Bladder microvascular endothelial cell (primary cell): Measurements from ENCODE around the gene DUSP11. TPM values are rescaled to one million over a fixed set of nuclear protein-coding genes. Genes with fewer than 3 reads are reported as not detected.

ENCODE experiments used
- total RNA-seq: library from RNA; depleted of rRNA; stranded (reverse); fragments of >200 nt; gene quantifications from 2 replicates; pipeline ENCODE4 v1.2.3, GENCODE V29; 2014

DUSP11 gene
- 20.5 and 20.7 TPM in 2 replicates for total RNA-seq

DNA sequence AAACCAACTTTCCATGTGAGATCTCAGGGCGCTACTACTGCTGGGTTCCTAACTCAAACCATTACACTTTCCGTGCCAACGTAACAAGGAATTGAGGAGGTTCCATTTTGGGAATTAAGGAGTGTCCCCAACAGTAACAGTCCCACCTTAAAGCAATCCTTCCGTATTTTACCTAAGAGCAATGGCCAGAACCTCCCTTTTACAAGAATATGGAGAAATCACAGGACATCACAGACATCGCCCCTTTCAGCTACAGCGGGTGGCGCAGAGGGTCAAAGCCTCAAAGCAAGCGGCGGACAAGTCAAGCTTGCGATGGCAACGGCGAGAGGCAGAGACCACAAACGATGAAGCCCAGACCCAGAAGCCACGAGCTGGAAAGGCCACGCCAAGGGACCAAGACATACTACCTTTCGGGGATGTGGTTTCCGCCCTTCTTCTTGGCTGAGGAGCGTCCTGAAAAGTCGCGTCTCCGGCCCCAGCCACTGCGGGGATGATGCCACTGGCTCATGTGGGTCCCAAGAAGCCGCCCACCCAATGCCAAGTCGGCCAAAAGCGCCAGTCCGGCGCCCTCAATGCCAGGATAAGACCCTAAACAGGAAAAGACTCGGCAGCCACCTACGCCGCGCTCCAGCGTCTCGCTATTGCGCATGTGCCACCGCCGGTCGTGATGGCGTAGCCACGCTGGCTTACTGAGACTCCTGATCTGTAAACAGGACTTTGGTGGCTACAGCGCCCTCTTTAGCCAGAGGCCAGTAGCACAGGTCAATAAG, at the start of gene DUSP11:
Gene DUSP11 (minus strand): TSS at position 637 of the 770 bp plus-strand sequence. CDS start 129 bp downstream, at position 508.

DNA sequence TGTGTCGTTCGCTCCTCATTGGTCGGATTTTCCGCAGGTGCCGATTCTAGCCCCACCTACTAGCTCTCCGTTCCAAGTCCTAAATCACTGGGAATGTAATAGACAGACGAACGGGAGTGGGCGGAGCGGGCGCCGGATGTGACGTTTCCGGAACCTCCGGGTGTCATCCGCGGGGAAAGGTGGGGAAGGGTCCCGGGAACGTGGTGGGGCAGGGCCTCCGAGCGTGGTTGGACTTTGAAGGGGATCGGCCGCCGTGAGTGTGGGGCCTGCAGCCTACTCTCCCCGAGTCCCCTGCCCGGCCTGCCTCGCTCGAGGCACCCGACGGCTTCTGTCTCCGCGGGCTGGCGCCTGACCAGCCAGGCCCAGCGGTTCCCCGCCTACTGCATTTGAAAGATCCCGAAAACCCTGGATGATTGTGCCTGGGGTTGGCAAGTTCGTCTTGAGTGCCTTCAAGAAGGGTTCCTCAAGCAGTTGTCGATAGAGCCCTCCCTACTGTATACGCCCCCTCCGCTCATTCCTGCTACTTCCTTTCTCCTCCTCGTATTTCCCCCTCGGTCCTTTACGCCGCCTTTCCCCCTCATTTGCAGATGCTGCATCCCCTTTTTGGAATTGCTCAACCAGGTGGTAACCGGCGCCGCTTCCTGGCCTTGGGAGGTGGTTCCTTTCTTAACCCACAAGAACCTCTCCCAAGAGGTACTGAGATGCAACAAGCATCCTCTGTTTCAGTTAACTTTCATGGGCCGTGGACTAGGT, 49.1 kb upstream of the DUSP11 start, which contains the start of gene STAMBP:
Gene STAMBP (plus strand): TSS at position 144 of the 753 bp plus-strand sequence. CDS start 1,896 bp downstream, outside the sequence.

DNA sequence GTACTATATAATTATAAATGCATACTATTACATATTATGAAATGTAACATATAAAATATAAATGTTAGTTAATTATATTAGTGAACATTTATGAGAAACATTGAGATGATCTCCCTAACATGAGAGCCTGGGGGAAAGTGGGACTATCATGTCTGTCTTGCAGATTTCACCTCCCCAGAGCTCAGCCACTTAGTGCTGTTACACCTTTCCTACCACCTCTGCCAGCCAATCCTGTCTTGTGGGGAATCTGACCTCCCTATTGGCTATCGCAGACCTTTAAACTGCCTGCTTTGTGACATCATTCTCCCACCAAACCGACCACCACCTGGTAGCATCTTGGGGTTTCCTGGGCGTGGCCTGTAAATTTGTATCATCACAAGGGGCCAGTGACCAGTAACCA, 4.0 kb upstream of the DUSP11 start, which contains the start of gene C2orf78:
Gene C2orf78 (plus strand): TSS at position 301 of the 400 bp plus-strand sequence. CDS start 127 bp downstream, outside the sequence.

DNA sequence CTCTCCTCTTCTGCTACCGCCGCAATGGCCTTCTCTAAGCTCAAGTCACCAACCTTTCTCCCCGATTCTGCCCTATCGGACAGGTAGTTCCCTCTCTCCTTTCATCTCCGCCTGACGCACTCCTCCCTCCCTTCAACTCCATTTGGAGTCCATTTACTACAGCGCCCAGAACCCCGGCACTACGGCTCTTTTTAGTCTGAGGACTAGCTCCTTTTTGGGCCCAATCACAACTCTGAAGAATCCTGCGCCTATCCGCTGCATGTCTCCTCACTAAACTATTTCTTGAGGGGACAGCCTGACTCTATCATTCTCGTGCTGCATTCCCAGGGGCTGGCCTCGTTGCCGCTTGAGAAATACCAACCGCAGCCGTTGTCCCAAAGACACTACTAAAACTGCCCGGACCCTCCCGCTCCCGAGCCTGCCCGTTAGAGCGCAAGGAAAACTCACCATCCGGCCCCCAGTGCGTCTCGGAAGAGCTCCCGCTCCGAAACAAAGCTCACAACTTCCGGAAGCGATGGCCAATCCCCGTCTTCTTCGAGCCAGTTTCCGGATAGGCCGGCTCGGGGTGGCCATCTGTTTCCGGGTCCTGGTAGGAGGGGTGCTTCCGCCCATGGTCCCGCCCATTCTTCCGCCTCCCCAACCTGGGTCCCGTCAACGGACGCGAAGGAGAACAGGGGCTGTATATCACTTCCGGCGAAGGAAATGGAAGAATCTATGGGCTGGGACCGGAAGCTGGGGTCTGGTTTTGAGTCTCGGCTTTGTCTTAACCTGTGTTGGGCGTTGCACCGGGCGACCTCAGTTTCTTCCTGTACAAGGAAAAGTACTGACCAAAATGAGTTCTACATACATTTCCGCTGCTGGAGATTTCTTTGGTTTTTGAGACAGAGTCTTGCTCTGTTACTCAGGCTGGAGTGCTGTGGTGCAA, 42.8 kb downstream of the DUSP11 start, which contains the start of gene TPRKB:
Gene TPRKB (minus strand): TSS at position 491 of the 925 bp plus-strand sequence. CDS start 2,776 bp downstream, outside the sequence.

Other genes starting within 250 kb of the DUSP11 start
- gene NAT8, start 137.7 kb downstream of the DUSP11 start, total RNA-seq, result not detected in 2 replicates
- 20.3 and 27.2 TPM in 2 replicates for gene TPRKB, start 42.8 kb downstream of the DUSP11 start, total RNA-seq
- not detected in 2 replicates for gene C2orf78, start 4.1 kb upstream of the DUSP11 start, total RNA-seq
- 10.8 and 18.9 TPM in 2 replicates for gene STAMBP, start 48.9 kb upstream of the DUSP11 start, total RNA-seq
- gene ACTG2, start 112.9 kb upstream of the DUSP11 start, total RNA-seq, result 0.81 TPM in 1 of 2 replicates, not detected in the other
- 21.0 and 22.3 TPM in 2 replicates for gene DGUOK, start 146.8 kb upstream of the DUSP11 start, total RNA-seq
- 2.6 and 10.4 TPM in 2 replicates for gene TET3, start 204.8 kb upstream of the DUSP11 start, total RNA-seq